OCI-LY1 (cell line): ENCODE measurements around the gene ANP32E.

Experiments used
- H2AFZ ChIP-seq: fragments of 200-600 bp; sonication (generic), shearing (Covaris generic); 2 replicates; pipeline ENCODE4 v1.6.0; 2014; ENCODE audit warnings: antibody characterized with exemption, mild to moderate bottlenecking, low read length
- H3F3A ChIP-seq: fragments of 200-600 bp; sonication (generic), shearing (Covaris generic); 2 replicates; pipeline ENCODE4 v1.6.0; 2014; ENCODE audit warnings: mild to moderate bottlenecking, antibody characterized with exemption, low read length, moderate library complexity; ENCODE audit not compliant: insufficient read depth
- H3K27ac ChIP-seq: fragments of 200-600 bp; sonication (generic); 2 replicates; pipeline ENCODE4 v1.5.1; 2014; ENCODE audit warnings: low read length, mixed run types, mild to moderate bottlenecking, low read depth; ENCODE audit not compliant: poor library complexity, severe bottlenecking
- H3K27me3 ChIP-seq: fragments of 200-600 bp; sonication (generic); 2 replicates; pipeline ENCODE4 v1.6.0; 2014; ENCODE audit warnings: antibody characterized with exemption, mild to moderate bottlenecking, low read length, moderate library complexity; ENCODE audit not compliant: insufficient read depth
- H3K36me3 ChIP-seq: fragments of 200-600 bp; sonication (generic); 2 replicates; pipeline ENCODE4 v1.6.1; 2014; ENCODE audit warnings: mild to moderate bottlenecking, antibody characterized with exemption, low read length, moderate library complexity, mixed read lengths; ENCODE audit not compliant: insufficient read depth
- H3K4me1 ChIP-seq: fragments of 200-600 bp; sonication (generic); 2 replicates; pipeline ENCODE4 v1.5.1; 2014; ENCODE audit warnings: mild to moderate bottlenecking, low read length, moderate library complexity; ENCODE audit not compliant: insufficient read depth, severe bottlenecking
- H3K4me2 ChIP-seq: fragments of 200-600 bp; sonication (generic), shearing (Covaris generic); 2 replicates; pipeline ENCODE4 v1.6.1; 2014; ENCODE audit warnings: low read length
- H3K4me3 ChIP-seq: fragments of 200-600 bp; sonication (generic); 2 replicates; pipeline ENCODE4 v1.5.1; 2014; ENCODE audit warnings: low read length, low read depth, mild to moderate bottlenecking, mixed read lengths; ENCODE audit not compliant: poor library complexity, severe bottlenecking
- H3K79me2 ChIP-seq: fragments of 200-600 bp; shearing (Covaris generic); 2 replicates; pipeline ENCODE4 v1.6.1; 2016; ENCODE audit warnings: mixed run types, low read length, mixed read lengths; ENCODE audit not compliant: insufficient read depth
- H3K9ac ChIP-seq: fragments of 200-600 bp; sonication (generic), shearing (Covaris generic); 2 replicates; pipeline ENCODE4 v1.6.1; 2014; ENCODE audit warnings: mild to moderate bottlenecking, low read length, mixed read lengths
- H3K9me2 ChIP-seq: fragments of 200-600 bp; sonication (generic), shearing (Covaris generic); 2 replicates; pipeline ENCODE4 v1.6.1; 2014; ENCODE audit warnings: low read depth, mild to moderate bottlenecking, low read length, mixed read lengths
- H3K9me3 ChIP-seq: fragments of 200-600 bp; shearing (Covaris generic); 2 replicates; pipeline ENCODE4 v1.6.1; 2014; ENCODE audit warnings: low read length, mixed read lengths
- H4K20me1 ChIP-seq: fragments of 200-600 bp; sonication (generic), shearing (Covaris generic); 2 replicates; pipeline ENCODE4 v1.6.0; 2016; ENCODE audit warnings: mild to moderate bottlenecking, low read length; ENCODE audit not compliant: insufficient read depth
- EZH2 ChIP-seq: fragments of 200-600 bp; sonication (generic), shearing (Covaris generic); IDR thresholded peaks from 2 replicates; pipeline ENCODE4 v1.8.0; 2017; ENCODE audit warnings: borderline replicate concordance, mixed run types, mild to moderate bottlenecking, antibody characterized with exemption, low read length, moderate library complexity, mixed read lengths
- TF ChIP-seq, protein P1 (sequence below): fragments of 200-600 bp; sonication (generic), shearing (Covaris generic); IDR thresholded peaks from 2 replicates; pipeline ENCODE4 v1.5.1; 2017; ENCODE audit warnings: mild to moderate bottlenecking, antibody characterized with exemption, low read length, moderate library complexity, mixed read lengths

Gene ANP32E

DNA sequence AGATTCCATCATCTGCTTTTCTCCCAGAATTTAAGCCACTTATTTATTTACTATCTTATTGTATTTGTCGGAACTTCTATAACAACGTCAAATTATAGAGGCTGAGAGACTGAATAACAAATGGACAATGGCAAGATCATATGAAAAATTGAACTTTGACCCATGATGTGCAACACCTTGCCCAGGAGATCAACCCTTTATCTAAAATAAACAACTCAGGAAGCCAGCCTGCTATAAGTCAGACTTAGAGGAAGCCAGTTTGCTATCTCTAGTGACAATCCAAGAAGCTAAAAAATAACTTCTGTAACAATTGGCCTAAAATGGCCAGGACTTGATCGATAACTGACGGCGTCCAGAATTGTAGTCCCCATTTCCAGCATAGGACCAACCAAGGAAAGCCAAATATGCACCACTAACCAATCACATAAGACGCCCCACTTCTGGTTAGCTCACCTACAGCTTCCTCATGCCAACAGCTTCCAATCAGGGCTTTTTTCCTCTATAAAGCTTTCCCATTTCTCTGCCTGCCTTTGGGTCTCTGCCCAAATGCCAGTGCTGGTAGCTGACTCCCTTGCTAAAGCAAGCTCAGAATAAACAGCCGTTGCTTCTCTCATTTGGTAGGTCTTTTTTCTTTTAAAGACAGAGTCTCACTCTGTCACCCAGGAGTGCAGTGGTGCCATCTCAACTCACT lies 28.5 kb downstream of the ANP32E start:
- Histone ChIP-seq H3K9ac (no peak overlapping the region), H2AFZ (no peak overlapping the region), H3K4me1 (no peaks in the 10 kb centered on the region), H3K9me3 (no peaks in the 10 kb centered on the region), H3K9me2 (no peaks in the 10 kb centered on the region), H3K27me3 (no peaks in the 10 kb centered on the region), H3K4me3 (no peak overlapping the region), H3K27ac (no peak overlapping the region), H3K79me2 (no peaks in the 10 kb centered on the region), H4K20me1 (no peaks in the 10 kb centered on the region), H3K4me2 (no peak overlapping the region), H3K36me3 (no peaks in the 10 kb centered on the region), H3F3A (no peaks in the 10 kb centered on the region)
- TF ChIP-seq, protein P1, sequence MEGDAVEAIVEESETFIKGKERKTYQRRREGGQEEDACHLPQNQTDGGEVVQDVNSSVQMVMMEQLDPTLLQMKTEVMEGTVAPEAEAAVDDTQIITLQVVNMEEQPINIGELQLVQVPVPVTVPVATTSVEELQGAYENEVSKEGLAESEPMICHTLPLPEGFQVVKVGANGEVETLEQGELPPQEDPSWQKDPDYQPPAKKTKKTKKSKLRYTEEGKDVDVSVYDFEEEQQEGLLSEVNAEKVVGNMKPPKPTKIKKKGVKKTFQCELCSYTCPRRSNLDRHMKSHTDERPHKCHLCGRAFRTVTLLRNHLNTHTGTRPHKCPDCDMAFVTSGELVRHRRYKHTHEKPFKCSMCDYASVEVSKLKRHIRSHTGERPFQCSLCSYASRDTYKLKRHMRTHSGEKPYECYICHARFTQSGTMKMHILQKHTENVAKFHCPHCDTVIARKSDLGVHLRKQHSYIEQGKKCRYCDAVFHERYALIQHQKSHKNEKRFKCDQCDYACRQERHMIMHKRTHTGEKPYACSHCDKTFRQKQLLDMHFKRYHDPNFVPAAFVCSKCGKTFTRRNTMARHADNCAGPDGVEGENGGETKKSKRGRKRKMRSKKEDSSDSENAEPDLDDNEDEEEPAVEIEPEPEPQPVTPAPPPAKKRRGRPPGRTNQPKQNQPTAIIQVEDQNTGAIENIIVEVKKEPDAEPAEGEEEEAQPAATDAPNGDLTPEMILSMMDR, result no peak
- TF ChIP-seq EZH2, result no peak

DNA sequence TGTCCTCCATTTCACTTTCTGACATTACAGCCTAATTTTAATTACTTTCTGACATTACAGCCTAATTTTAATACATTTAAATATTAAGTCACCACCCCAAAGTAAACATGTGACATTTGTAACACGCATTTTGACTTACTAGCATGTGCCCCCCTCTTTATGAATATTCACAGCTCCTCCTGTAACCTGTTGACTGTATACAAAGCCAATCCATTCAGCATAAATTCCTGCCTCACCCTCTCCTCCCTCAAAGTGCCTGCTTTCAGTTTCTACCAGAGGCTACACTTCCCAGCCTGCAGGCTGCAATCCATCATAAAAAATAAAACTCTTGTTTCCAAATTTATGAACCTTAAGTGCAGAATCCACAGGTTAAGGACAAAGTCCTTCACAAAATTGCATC lies 39.5 kb downstream of the ANP32E start:
- no peak overlapping the region for H3K27ac ChIP-seq
- no peaks in the 10 kb centered on the region for H3K4me1 ChIP-seq
- no peaks in the 10 kb centered on the region for H3K79me2 ChIP-seq
- H3K4me3 ChIP-seq, result no peak overlapping the region
- no peak overlapping the region for H3K4me2 ChIP-seq
- no peaks in the 10 kb centered on the region for H3K36me3 ChIP-seq
- no peaks in the 10 kb centered on the region; the same call in 1 of the 2 replicates for H3K27me3 ChIP-seq
- no peaks in the 10 kb centered on the region for H3K9me2 ChIP-seq
- no peaks in the 10 kb centered on the region for H3K9me3 ChIP-seq
- H3F3A ChIP-seq, result no peaks in the 10 kb centered on the region
- H2AFZ ChIP-seq, result no peak overlapping the region
- no peak overlapping the region for H3K9ac ChIP-seq
- TF ChIP-seq, protein P1, result no peak
- TF ChIP-seq EZH2, result no peak
- no peaks in the 10 kb centered on the region for H4K20me1 ChIP-seq

DNA sequence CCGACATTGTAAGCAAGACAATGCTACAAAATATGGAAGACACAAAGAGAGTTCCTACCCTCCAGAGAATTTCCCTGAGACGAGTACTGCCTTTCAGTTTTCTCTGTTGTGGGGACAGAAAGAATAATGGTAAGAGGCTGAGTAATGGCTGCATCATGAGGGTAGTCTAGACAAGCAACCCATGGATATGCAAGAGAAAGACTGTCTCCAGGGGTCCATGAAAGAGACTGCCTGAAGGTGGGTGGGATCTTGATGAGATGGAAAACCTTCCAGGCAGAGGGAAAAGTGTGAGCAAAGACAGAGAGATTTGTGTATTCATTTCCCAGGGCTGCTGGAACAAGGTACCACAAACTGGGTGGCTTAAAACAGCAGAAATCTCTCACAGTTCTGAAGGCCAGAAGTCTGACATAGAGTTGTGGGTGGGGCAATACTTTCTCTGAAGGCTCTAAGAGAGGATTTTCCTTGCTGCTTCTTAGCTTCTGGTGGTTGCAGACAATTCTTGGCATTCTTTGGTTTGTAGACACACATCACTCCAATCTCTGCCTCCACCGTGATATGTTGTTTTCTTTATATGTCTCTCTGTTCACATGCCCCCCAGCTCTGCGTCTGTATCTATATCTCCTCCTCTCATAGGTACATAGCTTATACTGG lies 41.4 kb downstream of the ANP32E start:
- no peak for TF ChIP-seq EZH2
- TF ChIP-seq, protein P1, result no peak
- Histone ChIP-seq H3K4me2 (no peak overlapping the region), H4K20me1 (no peaks in the 10 kb centered on the region)

More for the DNA sequence above, 41.4 kb downstream of the ANP32E start:
- Histone ChIP-seq H3K27me3 (no peaks in the 10 kb centered on the region), H3K27ac (no peak overlapping the region), H2AFZ (no peak overlapping the region), H3K79me2 (no peaks in the 10 kb centered on the region), H3F3A (no peaks in the 10 kb centered on the region), H3K36me3 (no peaks in the 10 kb centered on the region), H3K9me3 (no peaks in the 10 kb centered on the region), H3K4me1 (no peaks in the 10 kb centered on the region), H3K9ac (no peak overlapping the region), H3K4me3 (no peak overlapping the region), H3K9me2 (no peaks in the 10 kb centered on the region)
